Activated CD8-positive, alpha-beta memory T cell treated with anti-CD3 and anti-CD28 coated beads for 36 hours (primary cell): ENCODE measurements around the gene ATAD3A. TPM values are rescaled to one million over a fixed set of nuclear protein-coding genes. Genes with fewer than 3 reads are reported as not detected.
"Not testable (repeated sequence)": the region's sequence is repeated elsewhere in the genome, so short reads cannot be mapped to it uniquely, and the experiment has no call there.

Experiments used
- CTCF ChIA-PET: fragments of 350-600 bp; sonication (Branson Sonifier 250); formaldehyde crosslinking; loops from one replicate; lab custom pipeline; 2021; ENCODE audit warnings: antibody characterized with exemption; lab: Charles Lee
- POLR2A ChIA-PET: fragments of 350-600 bp; sonication (Branson Sonifier 250); formaldehyde crosslinking; loops from one replicate; lab custom pipeline; 2021; ENCODE audit warnings: antibody characterized with exemption; lab: Charles Lee
- total RNA-seq, 2 experiments: library from RNA; stranded (reverse); gene quantifications; one replicate each; pipeline ENCODE4 v1.2.3, GENCODE V29; 2021

Gene ATAD3A
- total RNA-seq: 10 to 100 TPM; 92.8 to 97.5 TPM

GRCh38 chr1:1511533-1512285, at the start of gene ATAD3A:
Gene ATAD3A, plus strand, starts transcription at chr1:1512162. Its CDS starts 107 bp downstream, at chr1:1512269.
- CTCF ChIA-PET: interaction anchor here (1.2 kb wide), 1 partner anchor 11 kb away, joined by 3 read pairs; no protein-coding TSS in a partner anchor
- POLR2A ChIA-PET: no interaction called here

GRCh38 chr1:1462318-1462966, 49.5 kb upstream of the ATAD3A start:
- POLR2A ChIA-PET: no interaction called here
- CTCF ChIA-PET: no interaction called here

GRCh38 chr1:1463312-1463711, 48.6 kb upstream of the ATAD3A start:
- POLR2A ChIA-PET: no interaction called here

DNA sequence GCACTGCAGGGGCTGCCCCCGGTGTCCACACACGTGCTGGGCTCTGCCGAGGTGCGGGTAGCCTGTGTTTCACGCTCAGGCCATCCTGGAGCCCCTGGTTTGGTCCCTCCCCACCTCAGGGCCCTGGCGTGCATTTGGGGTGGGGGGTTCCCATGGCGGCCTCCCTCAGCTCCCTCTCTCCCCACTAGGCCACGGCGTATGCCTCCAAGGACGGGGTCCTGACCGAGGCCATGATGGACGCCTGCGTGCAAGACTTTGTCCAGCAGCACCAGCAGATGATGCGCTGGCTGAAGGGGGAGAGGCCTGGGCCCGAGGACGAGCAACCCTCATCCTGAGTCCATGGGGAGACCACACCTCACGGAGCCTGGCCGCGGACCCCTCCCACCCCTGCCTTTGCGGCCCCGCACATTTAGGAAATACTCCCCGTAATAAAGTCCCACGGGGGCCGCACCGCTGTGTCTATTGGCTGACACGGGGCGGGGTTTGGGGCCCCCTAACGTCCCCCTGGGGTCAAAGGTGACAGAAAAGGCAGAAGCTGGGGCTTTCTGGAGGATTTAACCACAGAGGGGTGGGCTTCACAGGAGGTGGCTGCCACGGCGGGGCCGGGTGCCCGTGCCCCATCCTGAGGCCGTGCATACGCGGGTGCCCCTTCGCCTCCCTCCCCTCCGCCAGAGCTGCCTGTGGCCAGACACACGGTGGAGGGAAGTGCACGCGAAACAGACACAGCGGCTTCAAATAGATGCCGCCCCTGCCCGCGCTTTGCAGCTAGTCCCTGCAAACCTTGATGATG, 43.6 kb upstream of the ATAD3A start:
- POLR2A ChIA-PET, CTCF ChIA-PET: not testable (repeated sequence)

More at GRCh38 chr1:1463312-1463711, 48.6 kb upstream of the ATAD3A start:
- CTCF ChIA-PET: no interaction called here

GRCh38 chr1:1470626-1471388, 41.2 kb upstream of the ATAD3A start:
- ChIA-PET CTCF (interaction anchor here (0.7 kb wide), 1 partner anchor 574 kb away, joined by 3 read pairs; no protein-coding TSS in a partner anchor), POLR2A (no interaction called here)

- ChIA-PET CTCF (no interaction called here), POLR2A (no interaction called here)
Measured at GRCh38 chr1:1471389-1472052, 40.4 kb upstream of the ATAD3A start, which contains the start of gene ATAD3B. Gene ATAD3B, plus strand, starts transcription at chr1:1471765. Its CDS starts 120 bp downstream, at chr1:1471885.

GRCh38 chr1:1472053-1472876, 39.7 kb upstream of the ATAD3A start:
- POLR2A ChIA-PET: not testable (repeated sequence)

DNA sequence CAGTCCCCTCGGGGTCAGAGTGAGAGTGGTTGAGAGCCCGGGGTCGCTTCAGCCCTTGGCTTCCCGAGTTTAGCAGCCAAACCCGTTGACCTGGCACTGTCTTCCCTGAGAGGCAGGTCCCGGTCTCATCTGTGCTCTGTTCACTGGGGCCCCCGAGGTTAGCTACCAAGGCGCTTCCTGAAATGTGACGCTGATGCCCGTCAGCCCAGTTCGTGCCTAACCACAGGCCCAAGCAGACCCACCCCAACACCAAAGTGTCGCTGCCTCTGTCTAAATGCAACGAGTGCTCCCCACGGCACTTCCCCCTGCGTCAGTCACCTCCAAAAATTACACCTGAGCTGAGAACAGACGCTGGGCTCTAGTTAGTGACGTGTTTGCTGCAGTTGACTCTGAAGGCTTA, 36.0 kb upstream of the ATAD3A start:
- CTCF ChIA-PET, POLR2A ChIA-PET: not testable (repeated sequence)

More at GRCh38 chr1:1472053-1472876, 39.7 kb upstream of the ATAD3A start:
- CTCF ChIA-PET: interaction anchor here (1.2 kb wide), 1 partner anchor 73 kb away, joined by 4 read pairs; the partner anchor contains the start of gene CCNL2

- ChIA-PET POLR2A (interaction anchor here (0.6 kb wide), 1 partner anchor 153 kb away, joined by 5 read pairs; no protein-coding TSS in a partner anchor), CTCF (interaction anchor here (1.4 kb wide), 1 partner anchor 62 kb away, joined by 3 read pairs; no protein-coding TSS in a partner anchor)
Measured at GRCh38 chr1:1477206-1477605, 34.8 kb upstream of the ATAD3A start.

DNA sequence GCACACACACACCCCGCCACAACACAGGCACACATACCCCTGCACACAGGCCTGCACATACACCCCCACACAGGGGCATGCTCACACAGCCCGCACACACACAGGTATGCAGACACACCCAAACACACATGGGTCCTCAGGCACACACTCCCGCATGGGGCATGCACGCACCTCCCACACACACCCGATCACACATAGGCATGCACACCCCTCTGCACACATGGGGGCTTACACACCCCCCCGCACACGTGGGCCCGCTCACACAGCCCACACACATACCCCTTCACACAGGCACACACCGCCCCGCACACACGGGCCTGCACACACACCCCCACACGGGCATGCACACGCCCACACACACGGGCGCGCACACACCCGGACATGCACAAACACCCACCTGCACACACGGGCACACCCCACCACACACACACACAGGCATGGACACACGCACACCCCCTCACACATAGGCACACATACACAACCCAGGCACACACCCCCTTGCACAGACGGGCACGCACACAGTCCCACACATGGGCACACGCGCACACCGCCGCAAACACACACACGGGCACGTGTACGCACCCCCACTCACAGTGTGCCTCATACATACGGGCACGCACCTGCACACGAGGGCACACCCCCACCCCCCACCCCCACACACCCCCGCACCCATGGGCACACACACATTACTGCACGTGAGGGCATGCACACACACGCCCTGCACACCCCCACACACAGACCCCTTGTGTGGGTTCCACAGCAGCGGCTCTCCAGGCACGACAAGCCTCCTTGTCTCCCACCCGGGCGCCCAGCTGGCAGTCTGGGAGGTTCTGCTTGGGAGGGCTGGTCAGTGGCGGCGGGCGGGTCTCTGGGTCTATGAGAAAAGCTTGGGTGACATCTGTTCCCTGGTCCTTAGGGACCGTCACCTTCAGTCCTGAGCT, 32.1 kb upstream of the ATAD3A start:
- CTCF ChIA-PET: no interaction called here
- POLR2A ChIA-PET: no interaction called here

DNA sequence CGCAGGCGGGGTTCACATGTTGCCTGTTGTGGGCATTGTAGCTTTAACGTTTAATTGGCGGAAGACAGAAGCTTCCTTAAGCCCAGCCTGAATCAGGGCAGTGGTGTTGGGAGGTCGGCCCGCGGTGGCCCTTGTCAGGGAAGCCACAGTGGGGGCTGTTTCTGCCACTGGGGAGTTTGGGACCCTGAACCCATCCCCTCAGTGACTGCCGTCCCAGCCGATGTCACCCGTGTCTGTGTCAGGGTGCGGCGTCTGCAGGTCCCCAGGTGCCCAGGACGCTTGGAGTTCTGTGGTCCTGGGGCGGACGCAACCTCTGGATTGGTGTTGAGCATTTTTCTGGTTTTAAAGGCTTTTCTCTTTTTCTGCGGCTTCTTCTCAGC, 31.5 kb upstream of the ATAD3A start:
- CTCF ChIA-PET, POLR2A ChIA-PET: not testable (repeated sequence)

- POLR2A ChIA-PET, CTCF ChIA-PET: not testable (repeated sequence)
Measured at GRCh38 chr1:1481811-1482210, 30.2 kb upstream of the ATAD3A start.

- POLR2A ChIA-PET: no interaction called here
- CTCF ChIA-PET: interaction anchor here (1.3 kb wide), 1 partner anchor 22 kb away, joined by 3 read pairs; no protein-coding TSS in a partner anchor
Measured at GRCh38 chr1:1482856-1483255, 29.1 kb upstream of the ATAD3A start.

DNA sequence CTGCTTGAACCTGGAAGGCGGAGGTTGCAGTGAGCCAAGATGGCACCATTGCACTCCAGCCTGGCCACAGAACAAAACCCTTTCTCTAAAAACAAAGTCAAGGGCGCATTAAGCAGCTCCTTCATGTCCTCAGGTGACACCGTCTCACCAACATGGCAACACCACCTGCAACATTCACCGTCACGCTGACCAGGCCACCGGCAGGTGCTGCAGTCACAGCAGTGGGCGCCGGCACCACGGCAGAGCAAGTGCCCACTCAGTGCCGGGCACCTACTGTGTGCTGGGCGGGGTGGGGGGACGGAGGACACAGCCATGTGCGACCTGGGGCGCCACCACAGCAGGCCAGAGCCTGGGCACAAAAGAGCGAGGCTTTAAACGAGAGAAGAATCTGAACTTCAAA, 28.2 kb upstream of the ATAD3A start:
- POLR2A ChIA-PET: no interaction called here
- CTCF ChIA-PET: interaction anchor here (1.3 kb wide), 1 partner anchor 21 kb away, joined by 3 read pairs; no protein-coding TSS in a partner anchor

- CTCF ChIA-PET, POLR2A ChIA-PET: not testable (repeated sequence)
Measured at GRCh38 chr1:1484976-1485750, 26.8 kb upstream of the ATAD3A start.
